ENCODE results near the gene UQCRQ. TPM values are rescaled to one million over a fixed set of nuclear protein-coding genes. Genes with fewer than 3 reads are reported as not detected.

Gene UQCRQ
- total and polyA plus RNA-seq, 9 of the 15 experiments (the other 6 are each of a cell fraction or from before 2014, with no cell fraction given): 235 to 2,421 (median 883) TPM

- TF ChIP-seq HBP1 (CRISPR knock-in tag; IDR thresholded peaks at IDR 0.05): no peak
- TF ChIP-seq, protein P1, sequence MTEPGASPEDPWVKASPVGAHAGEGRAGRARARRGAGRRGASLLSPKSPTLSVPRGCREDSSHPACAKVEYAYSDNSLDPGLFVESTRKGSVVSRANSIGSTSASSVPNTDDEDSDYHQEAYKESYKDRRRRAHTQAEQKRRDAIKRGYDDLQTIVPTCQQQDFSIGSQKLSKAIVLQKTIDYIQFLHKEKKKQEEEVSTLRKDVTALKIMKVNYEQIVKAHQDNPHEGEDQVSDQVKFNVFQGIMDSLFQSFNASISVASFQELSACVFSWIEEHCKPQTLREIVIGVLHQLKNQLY (CRISPR knock-in tag; conservative IDR thresholded peaks at IDR 0.05): 0 out of 4 replicates have a peak, but pooled peaks of 1 of the 2 experiments have one; percentile 55
- no peak for TF ChIP-seq ZNF449 (CRISPR knock-in tag; IDR thresholded peaks at IDR 0.05)
- peak; percentile 94 for TF ChIP-seq RBFOX2 (IDR thresholded peaks at IDR 0.05; ENCODE audit: low read depth, low read length)
- TF ChIP-seq MNT (conservative IDR thresholded peaks at IDR 0.05): peak; percentile 51 to 82
- TF ChIP-seq ZNF384 (IDR thresholded peaks at IDR 0.05; ENCODE audit: low read depth, low read length): no peak
- TF ChIP-seq GTF2F1 (IDR thresholded peaks at IDR 0.05; ENCODE audit: low read depth, low read length): peak; percentile 44; the same call in 1 of the 2 replicates
- no peak for TF ChIP-seq YBX1 (IDR thresholded peaks at IDR 0.05)
- no peak for TF ChIP-seq SMARCE1 (IDR thresholded peaks at IDR 0.05)
- TF ChIP-seq KLF10 (CRISPR knock-in tag; IDR thresholded peaks at IDR 0.05): no peak
- TF ChIP-seq, protein P2, sequence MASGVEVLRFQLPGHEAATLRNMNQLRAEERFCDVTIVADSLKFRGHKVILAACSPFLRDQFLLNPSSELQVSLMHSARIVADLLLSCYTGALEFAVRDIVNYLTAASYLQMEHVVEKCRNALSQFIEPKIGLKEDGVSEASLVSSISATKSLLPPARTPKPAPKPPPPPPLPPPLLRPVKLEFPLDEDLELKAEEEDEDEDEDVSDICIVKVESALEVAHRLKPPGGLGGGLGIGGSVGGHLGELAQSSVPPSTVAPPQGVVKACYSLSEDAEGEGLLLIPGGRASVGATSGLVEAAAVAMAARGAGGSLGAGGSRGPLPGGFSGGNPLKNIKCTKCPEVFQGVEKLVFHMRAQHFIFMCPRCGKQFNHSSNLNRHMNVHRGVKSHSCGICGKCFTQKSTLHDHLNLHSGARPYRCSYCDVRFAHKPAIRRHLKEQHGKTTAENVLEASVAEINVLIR (CRISPR knock-in tag; IDR thresholded peaks at IDR 0.05): peak; percentile 84
- no peak for TF ChIP-seq PYGO2 (tag; IDR thresholded peaks at IDR 0.05)
- TF ChIP-seq SIN3B (IDR thresholded peaks at IDR 0.05; ENCODE audit: low read depth): peak; percentile 73
- TF ChIP-seq GABPB1 (CRISPR knock-in tag; IDR thresholded peaks at IDR 0.05): peak; percentile 97
- TF ChIP-seq PRPF4 (IDR thresholded peaks at IDR 0.05; ENCODE audit: insufficient read depth, low read depth, low read length, poor library complexity, severe bottlenecking): no peak
Observed at GRCh38 chr5:132866342-132867045, at the start of gene UQCRQ, which contains the start of gene GDF9 (continued).
